ENCODE results near the gene OSR1. TPM values are rescaled to one million over a fixed set of nuclear protein-coding genes. Genes with fewer than 3 reads are reported as not detected.

OSR1 gene
- total and polyA plus RNA-seq, 2 of the 4 experiments (the other 2 are of a cell fraction): 12.4 to 48.0 TPM

DNA sequence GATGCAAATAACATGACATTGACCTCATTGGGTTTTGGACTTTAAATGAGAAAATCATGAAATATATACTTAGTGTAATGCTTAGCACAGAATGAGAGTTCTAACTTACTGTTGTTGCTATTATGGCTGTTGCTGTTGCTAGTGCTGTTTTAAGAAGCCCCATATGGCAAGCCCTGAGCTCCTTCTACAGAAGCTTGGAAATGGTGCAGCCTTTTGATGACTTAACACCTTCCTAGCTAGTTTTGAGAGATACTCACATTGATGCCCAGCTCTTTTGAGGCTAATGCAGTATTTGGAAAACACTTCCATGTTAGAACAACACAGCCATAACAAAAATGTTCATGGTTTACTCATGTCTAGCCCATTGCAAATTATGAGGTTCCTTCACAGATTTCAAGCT is 30.9 kb downstream of the OSR1 start:
- H4K5ac ChIP-seq (ENCODE audit: low read depth, low read length): no peak overlapping the region
- no peak overlapping the region for H2AK5ac ChIP-seq (ENCODE audit: low read depth, low read length)
- H3K4me1 ChIP-seq (ENCODE audit: control insufficient read depth, insufficient read depth, low read length): no peaks in the 10 kb centered on the region
- CTCF ChIA-PET: no interaction called here
- H3K56ac ChIP-seq (ENCODE audit: extremely low read depth, insufficient read depth, low read length): no peak overlapping the region
- H2BK5ac ChIP-seq (ENCODE audit: low read depth, low read length, poor library complexity, severe bottlenecking): no peak overlapping the region
- H2BK20ac ChIP-seq (ENCODE audit: low read depth, low read length): no peak overlapping the region
- no peak for DNase-seq
- H3K27me3 ChIP-seq (ENCODE audit: control insufficient read depth, insufficient read depth, low read length): no peaks in the 10 kb centered on the region
- TF ChIP-seq FOS (IDR thresholded peaks at IDR 0.05; ENCODE audit: low read depth, low read length): no peak
- TF ChIP-seq USF2 (IDR thresholded peaks at IDR 0.05; ENCODE audit: low read depth, low read length): no peak
- TF ChIP-seq CTCF (conservative IDR thresholded peaks at IDR 0.05; ENCODE audit: low read depth, low read length): no peak
- no peak for TF ChIP-seq SMC3 (IDR thresholded peaks at IDR 0.05; ENCODE audit: low read depth, low read length)
- no peak for TF ChIP-seq CHD1 (IDR thresholded peaks at IDR 0.05; ENCODE audit: low read depth, low read length)
- TF ChIP-seq RCOR1 (IDR thresholded peaks at IDR 0.05; ENCODE audit: insufficient replicate concordance, low read length): no peak
- no peak for TF ChIP-seq NFE2L2 (IDR thresholded peaks at IDR 0.05; ENCODE audit: low read depth, low read length)
- no peak for TF ChIP-seq MAFK (IDR thresholded peaks at IDR 0.05; ENCODE audit: low read depth, low read length)
- TF ChIP-seq POLR2A (IDR thresholded peaks at IDR 0.05; ENCODE audit: low read depth, low read length): no peak
- TF ChIP-seq MAZ (IDR thresholded peaks at IDR 0.05; ENCODE audit: borderline replicate concordance, low read depth, low read length): no peak
- no peak for TF ChIP-seq ELK1 (IDR thresholded peaks at IDR 0.05; ENCODE audit: borderline replicate concordance, low read depth, low read length)
- TF ChIP-seq MXI1 (IDR thresholded peaks at IDR 0.05; ENCODE audit: borderline replicate concordance, low read depth, low read length): no peak
- in situ Hi-C loops (cut with MboI; ENCODE audit: low sequenced_read_pairs) (no loop called here), intact Hi-C loops (cut with micrococcal nuclease) (no loop called here), dilution Hi-C loops (cut with HindIII; ENCODE audit: low sequenced_read_pairs, unreplicated experiment) (no loop called here)
- no peak overlapping the region for H2BK15ac ChIP-seq (ENCODE audit: low read depth, low read length)
- BruUV-seq (replicated peaks): no TSS peak
- H3K9me1 ChIP-seq (ENCODE audit: insufficient read depth, low read length): no peaks in the 10 kb centered on the region
- H3K4me2 ChIP-seq (ENCODE audit: low read depth, low read length): no peak overlapping the region
- no peak overlapping the region for H2AK9ac ChIP-seq (replicated peaks; ENCODE audit: low read depth, low read length, poor library complexity)
- no peaks in the 10 kb centered on the region for H3K9me3 ChIP-seq (ENCODE audit: control insufficient read depth, insufficient read depth, low read length)
- H3K4ac ChIP-seq (ENCODE audit: low read depth, low read length): no peak overlapping the region
- H3K14ac ChIP-seq (replicated peaks; ENCODE audit: low read depth, low read length): no peak overlapping the region
- no peak overlapping the region for H3K27ac ChIP-seq (ENCODE audit: insufficient read depth, low read length)
- no peak overlapping the region for H3K18ac ChIP-seq (ENCODE audit: low read depth, low read length)
- POLR2A ChIA-PET (ENCODE audit: unreplicated experiment): interaction anchor here (0.6 kb wide), 1 partner anchor 20 kb away, joined by 3 read pairs; no protein-coding TSS in a partner anchor
- no peaks in the 10 kb centered on the region for H3K79me1 ChIP-seq (ENCODE audit: low read depth in 1 of 2, low read length in 2 of 2)
- H4K8ac ChIP-seq (ENCODE audit: low read depth in 2 of 2, low read length in 2 of 2): no peak overlapping the region
- no peak overlapping the region for H2AFZ ChIP-seq (replicated peaks; ENCODE audit: low read length, poor library complexity)
- no peaks in the 10 kb centered on the region; the same call in 1 of the 2 replicates for H4K20me1 ChIP-seq (ENCODE audit: insufficient read depth, low read length)
- 0 out of 2 replicates have a peak, but pooled peaks cover 1% of the 10 kb centered on the region for H3K36me3 ChIP-seq (ENCODE audit: control insufficient read depth, insufficient read depth, low read length)
- ATAC-seq (ENCODE audit: low read depth): no peak
- H3K9ac ChIP-seq (ENCODE audit: low read depth, low read length): no peak overlapping the region
- H3K23ac ChIP-seq (ENCODE audit: low read depth, low read length): no peak overlapping the region
- H2BK120ac ChIP-seq (ENCODE audit: low read depth, low read length): no peak overlapping the region
- H4K91ac ChIP-seq (ENCODE audit: insufficient read depth, low read depth, low read length): no peak overlapping the region
- no peak overlapping the region for H3K4me3 ChIP-seq (ENCODE audit: insufficient read depth, low read depth, low read length)

All from IMR-90 (cell line).